HG03139 (cell line): Measurements from ENCODE around the gene LSR.

Source experiments
- ATAC-seq: cut with Tn5 transposase; IDR thresholded peaks from one replicate; pipeline ENCODE4 v1.9.1; 2021; ENCODE audit not compliant: unreplicated experiment

The LSR gene

GRCh38 chr19:35266520-35267352, 17.9 kb downstream of the LSR start:
- no peak for ATAC-seq

DNA sequence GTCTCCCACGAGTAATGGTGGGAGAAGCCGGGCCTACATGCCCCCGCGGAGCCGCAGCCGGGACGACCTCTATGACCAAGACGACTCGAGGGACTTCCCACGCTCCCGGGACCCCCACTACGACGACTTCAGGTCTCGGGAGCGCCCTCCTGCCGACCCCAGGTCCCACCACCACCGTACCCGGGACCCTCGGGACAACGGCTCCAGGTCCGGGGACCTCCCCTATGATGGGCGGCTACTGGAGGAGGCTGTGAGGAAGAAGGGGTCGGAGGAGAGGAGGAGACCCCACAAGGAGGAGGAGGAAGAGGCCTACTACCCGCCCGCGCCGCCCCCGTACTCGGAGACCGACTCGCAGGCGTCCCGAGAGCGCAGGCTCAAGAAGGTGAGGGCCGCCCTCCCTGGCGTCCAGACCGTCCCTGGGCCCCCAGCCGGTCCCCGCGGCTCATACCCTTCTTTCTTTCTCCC, 18.6 kb downstream of the LSR start:
- no peak for ATAC-seq

GRCh38 chr19:35267818-35268535, 19.2 kb downstream of the LSR start:
- ATAC-seq = peak; percentile 39

GRCh38 chr19:35268536-35269437, 20.0 kb downstream of the LSR start, which contains the start of gene USF2:
Gene USF2, plus strand, starts transcription at chr19:35268962. Its CDS starts 140 bp downstream, at chr19:35269102.
- ATAC-seq = peak; percentile 19

GRCh38 chr19:35269438-35270117, 20.8 kb downstream of the LSR start:
- ATAC-seq = peak; percentile 54

DNA sequence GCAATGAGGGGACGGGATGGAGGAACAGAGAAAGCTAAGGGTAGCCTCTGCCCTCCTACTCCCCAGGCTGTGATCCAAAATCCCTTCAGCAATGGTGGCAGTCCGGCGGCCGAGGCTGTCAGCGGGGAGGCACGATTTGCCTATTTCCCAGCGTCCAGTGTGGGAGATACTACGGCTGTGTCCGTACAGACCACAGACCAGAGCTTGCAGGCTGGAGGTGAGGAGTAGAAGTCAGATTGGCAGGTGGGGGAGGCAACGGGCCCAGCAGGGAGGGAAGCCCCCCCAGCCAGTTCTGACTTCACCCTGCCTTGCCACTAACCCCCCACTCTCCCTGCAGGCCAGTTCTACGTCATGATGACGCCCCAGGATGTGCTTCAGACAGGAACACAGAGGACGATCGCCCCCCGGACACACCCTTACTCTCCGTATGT, 21.6 kb downstream of the LSR start:
- ATAC-seq = no peak

DNA sequence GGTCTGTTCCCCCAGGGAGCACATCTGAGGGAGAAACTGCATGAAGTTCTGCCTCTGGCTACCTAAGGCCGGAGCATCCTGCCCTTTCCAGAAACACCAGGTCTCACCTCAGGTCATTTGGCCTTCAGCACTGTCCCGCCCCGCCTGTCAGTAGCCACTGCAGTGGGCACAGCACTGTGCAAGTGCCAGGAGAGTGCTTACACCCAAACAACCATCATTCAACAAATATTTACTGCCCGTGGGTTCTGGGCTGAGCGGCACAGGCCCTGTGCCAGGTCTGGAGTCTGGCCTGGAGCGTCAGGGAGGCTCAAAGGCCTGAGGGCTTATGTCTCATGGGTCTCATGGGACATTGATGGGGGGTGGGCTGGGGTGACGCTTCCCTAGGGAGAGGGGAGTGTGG, 22.7 kb downstream of the LSR start:
- no peak for ATAC-seq

- ATAC-seq = no peak
These were observed 23.4 kb downstream of the LSR start for GRCh38 chr19:35272122-35272719.

- no peak for ATAC-seq
These were observed 24.3 kb downstream of the LSR start for GRCh38 chr19:35272954-35273649.

DNA sequence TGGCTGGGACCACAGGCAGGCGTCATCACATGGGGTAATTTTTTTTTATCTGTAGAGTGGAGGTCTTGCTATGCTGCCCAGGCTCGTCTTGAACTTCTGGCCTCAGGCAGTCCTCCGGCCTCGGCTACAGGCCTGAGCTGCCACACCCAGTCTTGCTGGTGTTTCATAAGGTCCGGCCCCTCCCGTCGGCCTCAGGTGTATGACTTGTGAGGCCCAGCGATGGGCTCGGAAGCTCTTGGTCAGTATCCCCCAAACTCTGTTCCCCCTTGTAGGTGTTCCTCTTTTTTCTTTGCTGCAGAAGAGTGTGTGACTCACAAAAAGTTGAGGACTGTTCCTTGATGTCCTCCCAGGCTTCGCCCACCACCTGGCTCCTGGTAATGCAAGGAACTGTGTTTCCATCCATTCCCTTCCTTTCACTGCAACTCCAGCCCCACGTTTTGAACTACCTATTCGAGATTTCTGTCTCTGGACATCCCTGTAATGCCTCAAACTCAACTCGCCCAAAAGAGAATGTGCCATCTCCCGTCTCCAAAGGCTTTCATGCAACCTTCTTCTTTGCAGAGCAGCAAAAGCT, 25.0 kb downstream of the LSR start:
- no peak for ATAC-seq

DNA sequence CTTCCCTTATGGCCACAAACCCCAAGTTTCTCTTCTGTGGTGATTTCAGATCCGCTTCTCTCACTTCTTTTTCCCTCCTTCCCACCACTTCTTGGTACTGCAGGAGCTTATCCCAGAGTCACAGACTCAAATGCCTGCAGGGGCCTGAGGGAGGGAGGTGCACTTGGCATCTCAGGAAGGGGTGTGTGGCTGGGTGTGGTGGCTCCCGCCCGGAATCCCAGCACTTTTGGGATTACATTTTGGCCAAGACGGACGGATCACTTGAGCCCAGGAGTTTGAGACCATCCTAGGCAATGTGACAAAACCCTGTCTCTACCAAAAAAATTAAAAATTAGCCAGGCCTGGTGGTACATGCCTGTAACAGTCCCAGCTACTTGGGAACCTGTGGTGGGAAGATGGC, 25.5 kb downstream of the LSR start:
- no peak for ATAC-seq

DNA sequence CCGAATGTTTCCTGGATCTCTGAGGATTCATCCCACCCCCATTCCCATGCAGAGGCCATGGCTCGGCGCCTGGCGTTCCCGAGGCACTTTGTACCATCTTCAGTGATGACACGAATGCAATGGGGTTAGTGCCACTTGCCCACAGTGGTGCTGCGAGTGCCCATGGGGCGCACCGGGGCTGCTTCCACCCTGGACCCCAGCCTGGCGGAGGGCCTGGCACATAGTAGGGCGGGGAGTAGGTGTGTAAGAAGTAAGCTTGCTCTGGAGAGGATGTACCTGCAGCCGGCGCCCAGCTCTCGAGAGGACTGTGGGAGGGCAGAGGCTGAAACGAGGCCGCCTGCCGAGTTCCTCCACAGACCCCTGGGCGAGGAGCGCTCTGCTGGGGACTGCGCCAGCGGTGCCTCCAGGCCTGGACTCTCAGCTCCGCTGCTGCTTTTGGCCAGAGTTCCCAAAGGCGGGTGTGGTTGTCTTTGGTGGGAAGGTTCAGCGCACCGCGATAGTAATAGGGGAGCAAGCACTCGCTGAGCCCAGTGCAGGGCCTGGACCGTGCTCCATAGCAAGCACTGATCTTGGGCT, 28.0 kb downstream of the LSR start:
- ATAC-seq = no peak

DNA sequence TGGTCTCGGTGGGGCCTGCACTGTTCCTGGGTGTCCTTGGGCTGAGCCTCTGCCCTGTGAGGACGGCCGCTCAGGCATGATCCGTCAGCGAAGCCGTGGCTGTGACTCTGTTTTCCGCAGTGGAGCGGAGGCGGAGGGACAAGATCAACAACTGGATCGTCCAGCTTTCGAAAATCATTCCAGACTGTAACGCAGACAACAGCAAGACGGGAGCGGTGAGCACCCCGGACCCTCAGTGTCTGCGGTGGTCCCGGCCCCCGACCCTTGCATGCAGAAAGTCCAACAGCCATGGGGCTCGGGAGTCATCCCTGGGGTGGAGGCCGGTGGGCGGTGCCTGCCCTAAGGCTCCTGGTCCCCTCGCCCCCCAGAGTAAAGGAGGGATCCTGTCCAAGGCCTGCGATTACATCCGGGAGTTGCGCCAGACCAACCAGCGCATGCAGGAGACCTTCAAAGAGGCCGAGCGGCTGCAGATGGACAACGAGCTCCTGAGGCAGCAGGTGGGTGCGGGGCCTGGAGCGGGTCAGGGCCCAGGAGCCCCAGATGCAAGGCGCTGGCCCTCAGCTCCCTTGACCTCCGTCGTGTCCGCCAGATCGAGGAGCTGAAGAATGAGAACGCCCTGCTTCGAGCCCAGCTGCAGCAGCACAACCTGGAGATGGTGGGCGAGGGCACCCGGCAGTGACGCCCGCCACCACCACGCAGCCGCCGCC, 29.9 kb downstream of the LSR start:
- no peak for ATAC-seq

DNA sequence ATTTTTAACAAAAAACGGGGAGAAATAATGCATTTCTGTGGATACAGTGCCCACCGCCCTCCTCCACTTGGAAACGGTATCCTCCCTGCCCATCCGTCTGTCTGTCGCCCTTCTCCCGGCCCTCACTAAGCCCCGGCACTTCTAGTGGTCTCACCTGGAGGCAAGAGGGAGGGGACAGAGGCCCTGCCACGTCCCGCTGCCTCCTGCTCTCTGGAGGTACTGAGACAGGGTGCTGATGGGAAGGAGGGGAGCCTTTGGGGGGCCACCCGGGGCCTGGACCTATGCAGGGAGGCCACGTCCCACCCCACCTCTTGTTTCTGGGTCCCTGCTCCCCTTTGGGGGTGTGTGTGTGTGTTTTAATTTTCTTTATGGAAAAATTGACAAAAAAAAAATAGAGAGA, 30.6 kb downstream of the LSR start:
- no peak for ATAC-seq

GRCh38 chr19:35279985-35280821, 31.4 kb downstream of the LSR start:
- ATAC-seq = no peak

- ATAC-seq = no peak
These were observed 32.5 kb downstream of the LSR start for GRCh38 chr19:35281303-35281702.
